Stimulated activated CD8-positive, alpha-beta memory T cell treated with anti-CD3 and anti-CD28 coated beads, Interleukin-4, amount 100 ng/mL, for 1 hour (primary cell): Measurements from ENCODE around the gene RPL31.

Source experiments
- DNase-seq, 2 donors: peaks; one replicate each; pipeline ENCODE4 v3.0.0-alpha.2; 2020; ENCODE audit warnings: low read depth in 2 of 2, low spot score in 1 of 2

The RPL31 gene

DNA sequence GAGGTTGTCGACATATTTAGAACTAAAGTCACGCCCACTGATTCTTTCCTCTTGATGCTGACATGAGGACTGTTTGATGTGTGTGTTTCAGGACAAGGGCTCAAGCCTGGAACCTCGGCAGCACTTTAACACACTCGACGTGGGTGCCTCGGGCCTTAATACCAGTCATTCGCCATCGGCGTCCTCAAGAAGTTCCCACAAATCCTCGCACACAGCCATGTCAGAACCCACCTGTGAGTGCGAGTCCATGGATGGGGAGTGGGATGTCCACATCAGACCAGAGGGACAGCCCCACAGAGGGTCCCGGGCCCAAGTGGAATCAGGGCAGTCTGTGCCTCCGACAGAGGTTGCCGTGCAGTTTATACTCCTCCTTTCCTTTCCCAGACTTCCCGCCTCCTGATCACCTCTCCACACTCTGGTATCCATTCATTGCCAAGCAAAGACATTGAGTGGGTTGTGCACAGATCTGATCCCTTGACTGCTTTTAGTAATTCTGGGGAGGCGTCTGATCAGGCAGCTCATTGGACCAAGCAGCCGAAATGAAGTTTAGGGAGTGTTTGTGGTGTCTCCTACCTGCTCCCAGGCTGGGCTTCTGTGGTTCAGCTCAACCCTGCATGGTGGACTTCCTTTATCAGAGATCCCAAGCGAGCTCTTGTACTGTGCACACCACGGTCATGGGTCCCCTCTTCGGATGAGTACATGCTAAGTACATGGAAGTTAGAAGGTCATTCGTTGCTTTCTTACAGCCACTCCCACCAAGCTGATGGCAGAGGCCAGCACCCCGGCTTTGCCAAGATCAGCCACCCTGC lies 27.2 kb upstream of the RPL31 start:
- DNase-seq: no peak

DNA sequence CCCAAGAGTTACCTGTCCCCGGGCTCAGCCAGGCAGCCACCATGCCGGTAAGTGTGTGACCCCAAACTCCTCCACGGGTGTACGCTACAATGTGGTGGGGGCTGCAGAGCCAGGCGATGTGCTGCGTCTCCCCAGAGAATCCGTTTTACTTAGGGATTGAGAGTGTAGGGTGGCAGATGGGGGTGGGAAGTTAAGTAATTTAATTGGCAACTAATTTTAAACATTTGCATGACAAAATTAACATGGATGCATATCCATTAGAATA lies 26.6 kb upstream of the RPL31 start:
- no peak for DNase-seq

DNA sequence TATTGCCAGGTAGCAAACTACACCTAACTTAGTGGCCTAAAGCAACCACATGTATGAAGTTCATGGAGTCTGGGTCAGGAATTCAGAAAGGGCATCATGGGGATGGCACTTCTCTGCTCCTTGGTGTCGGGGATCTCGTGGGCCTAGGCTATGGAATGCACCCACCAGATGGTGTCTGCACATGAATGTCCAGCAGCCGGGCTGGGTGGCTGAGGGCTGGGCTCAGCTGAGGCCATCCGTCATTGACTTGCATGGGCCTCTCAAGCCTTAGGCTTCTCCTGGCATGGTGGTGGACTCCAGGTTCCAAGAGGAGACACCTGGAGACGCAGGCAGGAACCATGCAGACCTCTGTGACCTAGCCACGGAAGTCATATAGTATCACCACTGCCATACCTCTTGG lies 26.0 kb upstream of the RPL31 start:
- no peak for DNase-seq

- no peak for DNase-seq
Measured at GRCh38 chr2:100976645-100977391, 25.3 kb upstream of the RPL31 start.

- DNase-seq: no peak
Measured at GRCh38 chr2:100977511-100977910, 24.6 kb upstream of the RPL31 start.

GRCh38 chr2:100978582-100979191 lies 23.4 kb upstream of the RPL31 start:
- no peak for DNase-seq

- DNase-seq: no peak
Measured at GRCh38 chr2:100980046-100980445, 22.0 kb upstream of the RPL31 start.

GRCh38 chr2:100981011-100981410 lies 21.1 kb upstream of the RPL31 start:
- no peak for DNase-seq

- DNase-seq: no peak
Measured at GRCh38 chr2:100982431-100982861, 19.6 kb upstream of the RPL31 start.

DNA sequence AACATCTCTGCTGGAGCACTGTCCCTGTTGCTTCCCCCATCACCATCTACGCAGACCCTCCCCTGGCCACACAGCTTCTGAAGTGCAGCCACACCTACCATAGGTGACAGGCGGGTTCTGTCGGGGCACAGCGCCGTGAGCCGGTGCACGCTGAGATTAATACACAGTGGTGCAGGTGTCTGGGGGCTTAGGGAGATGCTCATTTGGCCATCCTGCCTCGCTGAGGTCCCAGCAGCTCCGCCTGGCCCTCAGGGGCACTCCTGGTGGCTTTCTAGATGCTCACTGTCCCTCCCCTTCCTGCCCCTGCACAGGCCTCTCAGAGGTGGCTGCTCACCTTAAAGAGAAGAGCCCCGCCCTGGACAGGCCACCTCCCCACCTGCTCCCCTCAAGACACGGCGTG lies 18.9 kb upstream of the RPL31 start:
- DNase-seq: no peak

DNA sequence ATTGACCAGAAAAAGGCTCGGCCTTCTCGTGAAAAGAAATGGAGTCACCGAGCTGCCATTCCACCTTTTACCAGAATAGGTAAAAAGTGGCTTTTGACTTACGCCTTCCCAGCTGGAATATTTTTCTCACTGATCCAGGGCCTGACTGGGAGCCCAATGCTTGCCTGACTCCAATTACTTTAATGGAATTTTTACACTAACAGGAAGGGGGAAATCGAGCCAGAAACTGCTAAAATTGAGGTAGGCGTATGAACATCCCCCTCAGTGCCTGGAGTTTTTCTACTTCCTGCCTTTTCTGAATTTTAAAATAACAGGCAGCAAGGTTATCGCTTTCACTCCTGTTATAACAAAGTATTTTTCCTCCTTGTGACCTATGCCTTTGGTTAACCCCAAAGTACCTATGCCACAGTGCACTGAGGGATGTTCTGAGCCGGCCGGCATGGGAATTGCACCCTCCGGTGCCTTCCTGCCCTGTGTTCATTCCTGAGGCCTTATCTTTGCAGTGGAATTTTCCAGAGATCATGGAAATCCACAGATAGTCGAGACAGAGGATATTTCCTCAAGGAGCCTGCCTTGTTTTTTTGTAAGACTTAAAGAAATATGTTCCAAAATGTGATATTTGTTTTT lies 18.3 kb upstream of the RPL31 start:
- no peak for DNase-seq

GRCh38 chr2:100984892-100985307 lies 17.2 kb upstream of the RPL31 start:
- DNase-seq: peak; percentile 50 to 54

GRCh38 chr2:100986157-100986556 lies 15.9 kb upstream of the RPL31 start:
- no peak for DNase-seq

- no peak for DNase-seq
Measured at GRCh38 chr2:100987536-100987935, 14.6 kb upstream of the RPL31 start.

DNA sequence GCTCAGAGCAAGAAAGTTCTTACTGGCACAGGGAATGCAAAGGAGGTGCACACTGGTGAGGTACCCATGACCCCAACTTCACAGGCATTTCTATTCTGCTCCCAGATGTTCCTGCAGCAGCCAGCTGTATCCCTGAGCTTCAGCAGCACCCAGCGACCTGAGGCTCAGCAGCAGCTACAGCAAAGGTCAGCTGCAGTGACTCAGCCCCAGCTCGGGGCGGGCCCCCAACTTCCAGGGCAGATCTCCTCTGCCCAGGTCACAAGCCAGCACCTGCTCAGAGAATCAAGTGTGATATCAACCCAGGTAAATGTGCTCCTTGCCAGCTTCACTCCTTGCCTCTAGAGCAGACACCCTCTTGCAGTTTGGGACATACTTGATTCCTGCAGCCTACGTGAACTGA lies 14.1 kb upstream of the RPL31 start:
- DNase-seq: no peak

DNA sequence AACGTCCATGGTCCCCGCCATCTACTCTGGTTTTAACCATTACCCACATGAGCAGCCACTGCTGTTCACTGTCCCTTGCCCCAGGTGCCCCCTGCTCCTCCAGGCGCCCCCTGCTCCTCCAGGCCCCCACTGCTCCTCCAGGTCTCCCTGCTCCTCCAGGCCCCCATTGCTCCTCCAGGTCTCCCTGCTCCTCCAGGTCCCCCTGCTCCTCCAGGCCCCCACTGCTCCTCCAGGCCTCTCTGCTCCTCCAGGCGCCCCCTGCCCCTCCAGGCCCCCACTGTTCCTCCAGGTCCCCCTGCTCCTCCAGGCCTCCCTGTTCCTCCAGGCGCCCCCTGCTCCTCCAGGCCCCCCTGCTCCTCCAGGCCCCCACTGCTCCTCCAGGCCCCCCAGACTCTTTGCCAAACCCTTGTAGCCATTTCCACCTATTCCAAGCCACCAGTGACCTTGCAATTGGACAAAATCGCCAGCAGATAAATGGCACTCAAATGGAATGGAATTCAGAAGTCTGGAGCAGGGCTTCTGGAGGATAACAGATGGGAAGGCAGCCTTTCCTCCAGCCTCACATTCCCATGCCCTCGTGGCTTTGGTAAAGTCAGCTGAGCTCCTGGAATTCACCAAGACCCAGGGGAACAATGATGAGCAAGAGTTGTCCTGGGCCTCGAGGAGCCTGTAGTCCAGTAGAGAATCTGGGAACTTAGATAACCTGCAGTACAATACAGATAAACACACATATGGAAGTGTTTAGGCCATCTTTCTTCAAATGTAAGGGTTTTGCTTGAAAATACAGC lies 13.3 kb upstream of the RPL31 start:
- no peak for DNase-seq

DNA sequence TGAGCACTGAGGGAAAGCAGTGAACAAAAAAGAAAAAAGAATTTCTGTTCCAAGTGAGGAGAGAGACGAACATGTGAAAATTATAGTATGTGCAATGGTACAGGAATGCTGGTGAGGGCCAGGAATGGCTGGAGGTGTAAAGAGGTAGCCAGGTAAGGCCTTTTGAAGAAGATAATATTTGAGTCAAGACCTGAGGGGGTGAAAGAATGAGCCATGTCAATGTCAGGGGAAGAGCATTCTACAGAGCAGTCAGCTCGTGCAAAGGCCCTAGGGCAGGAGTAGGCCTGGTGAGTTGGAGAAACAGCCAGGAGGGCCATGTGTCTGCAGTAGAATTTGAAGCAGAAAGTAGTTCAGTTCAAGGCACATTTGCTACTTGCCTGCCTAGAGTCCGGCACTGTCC lies 12.4 kb upstream of the RPL31 start:
- no peak for DNase-seq

GRCh38 chr2:100990166-100990565 lies 11.9 kb upstream of the RPL31 start:
- no peak for DNase-seq

DNA sequence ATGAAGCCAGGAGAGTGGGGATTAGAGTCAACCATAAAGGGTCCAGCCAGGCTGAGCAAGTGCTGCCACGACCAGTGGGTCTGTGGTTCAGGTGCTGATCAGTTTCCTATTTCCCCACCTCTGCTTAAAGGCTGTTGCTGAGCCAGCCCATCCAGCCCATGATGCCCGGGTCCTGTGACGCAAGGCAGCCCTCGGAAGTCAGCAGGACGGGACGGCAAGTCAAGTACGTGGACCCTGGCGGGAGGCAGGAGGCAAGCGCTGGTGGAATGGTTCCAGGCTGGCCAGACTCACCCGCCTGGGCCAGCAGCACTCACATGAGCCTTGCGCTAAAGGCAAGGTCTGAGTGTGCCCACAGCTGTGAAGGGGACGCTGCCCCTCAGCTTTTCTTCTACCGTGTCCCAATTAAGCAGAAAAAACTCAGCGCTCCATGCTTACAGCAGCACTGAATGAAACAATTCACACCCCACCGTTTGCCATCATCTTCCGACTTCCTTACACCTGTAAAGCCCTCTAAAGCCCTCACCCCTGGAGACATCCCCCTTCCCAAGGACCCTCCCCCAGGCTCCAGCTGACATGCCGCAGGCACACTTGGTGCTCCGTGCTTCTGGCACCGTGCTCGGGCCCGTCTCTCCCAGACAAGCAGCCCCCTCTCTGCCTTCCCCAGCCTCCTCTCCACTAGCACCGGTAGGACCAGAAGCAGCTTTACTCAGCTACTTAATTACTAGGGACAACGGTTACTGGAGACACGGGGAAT lies 11.3 kb upstream of the RPL31 start:
- DNase-seq: no peak

DNA sequence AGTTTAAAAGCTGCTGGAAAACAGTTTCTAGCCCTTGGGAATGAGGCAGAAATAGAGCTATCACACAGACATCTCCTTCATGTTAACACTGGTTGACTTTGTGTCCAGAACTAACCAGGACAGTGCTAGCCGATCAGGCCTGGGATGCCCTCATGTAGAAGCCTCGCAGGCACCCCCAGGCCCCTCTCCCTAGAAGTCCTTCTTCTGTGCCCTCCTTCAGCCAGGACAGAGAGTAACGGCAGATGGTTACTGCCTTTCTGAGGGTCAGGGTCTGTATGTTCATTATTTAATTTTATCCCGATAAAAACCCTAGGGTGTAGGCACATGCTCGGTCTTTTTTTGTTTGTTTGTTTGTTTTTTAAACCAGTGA lies 10.7 kb upstream of the RPL31 start:
- DNase-seq: no peak

DNA sequence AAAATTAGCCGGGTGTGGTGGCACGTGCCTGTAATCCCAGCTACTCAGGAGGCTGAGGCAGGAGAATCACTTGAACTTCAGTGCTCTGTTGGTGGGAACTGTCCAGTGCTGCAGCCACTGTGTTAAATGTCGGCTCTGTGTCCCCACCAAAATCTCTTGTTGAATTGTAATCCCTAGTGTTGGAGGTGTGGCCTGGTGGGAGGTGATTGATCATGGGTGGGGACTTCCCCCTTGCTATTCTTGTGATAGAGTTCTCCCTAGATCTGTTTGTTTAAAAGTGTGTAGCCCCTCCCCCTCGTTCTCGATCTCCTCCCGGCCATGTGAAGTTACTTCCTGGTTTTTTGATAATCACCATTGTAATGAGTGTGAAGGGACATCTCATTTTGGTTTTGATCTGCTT lies 9.8 kb upstream of the RPL31 start:
- no peak for DNase-seq
